ENCODE data around the gene STK17B.

STK17B gene

GRCh38 chr2:196176142-196176738 lies 4.9 kb upstream of the STK17B start:
- H3K36me3 Mint-ChIP-seq (ENCODE audit: low read depth): peaks cover 9% of the 10 kb centered on the region
- H3K9me3 Mint-ChIP-seq: no peaks in the 10 kb centered on the region
- H3K27ac Mint-ChIP-seq: peak overlapping the region; percentile 90
- peak overlapping the region; percentile 70 for H3K4me3 Mint-ChIP-seq
- peak; percentile 81 for DNase-seq (ENCODE audit: low spot score)
- no peaks in the 10 kb centered on the region for H3K27me3 Mint-ChIP-seq (ENCODE audit: low read depth)
- peaks cover 70% of the 10 kb centered on the region for H3K4me1 Mint-ChIP-seq (ENCODE audit: low read depth)

- H3K36me3 Mint-ChIP-seq (ENCODE audit: low read depth): peaks cover 15% of the 10 kb centered on the region
- H3K4me1 Mint-ChIP-seq (ENCODE audit: low read depth): peaks cover 57% of the 10 kb centered on the region
- H3K9me3 Mint-ChIP-seq: no peaks in the 10 kb centered on the region
- H3K27me3 Mint-ChIP-seq (ENCODE audit: low read depth): no peaks in the 10 kb centered on the region
- peak overlapping the region; percentile 82 for H3K4me3 Mint-ChIP-seq
- H3K27ac Mint-ChIP-seq: peak overlapping the region; percentile 82
- DNase-seq (ENCODE audit: low spot score): no peak
Measured at GRCh38 chr2:196174404-196174803, 3.0 kb upstream of the STK17B start.

- Mint-ChIP-seq H3K9me3 (no peaks in the 10 kb centered on the region), H3K27ac (peak overlapping the region; percentile 84), H3K4me3 (peak overlapping the region; percentile 82), H3K27me3 (ENCODE audit: low read depth) (no peaks in the 10 kb centered on the region), H3K36me3 (ENCODE audit: low read depth) (peaks cover 23% of the 10 kb centered on the region), H3K4me1 (ENCODE audit: low read depth) (peaks cover 48% of the 10 kb centered on the region)
- DNase-seq (ENCODE audit: low spot score): no peak
Measured at GRCh38 chr2:196173505-196173904, 2.1 kb upstream of the STK17B start.

GRCh38 chr2:196172951-196173350 lies 1.6 kb upstream of the STK17B start:
- peak overlapping the region; percentile 82 for H3K4me3 Mint-ChIP-seq
- no peaks in the 10 kb centered on the region for H3K9me3 Mint-ChIP-seq
- H3K27me3 Mint-ChIP-seq (ENCODE audit: low read depth): no peaks in the 10 kb centered on the region
- peak overlapping the region; percentile 84 for H3K27ac Mint-ChIP-seq
- no peak for DNase-seq (ENCODE audit: low spot score)
- H3K36me3 Mint-ChIP-seq (ENCODE audit: low read depth): peaks cover 28% of the 10 kb centered on the region
- peaks cover 47% of the 10 kb centered on the region for H3K4me1 Mint-ChIP-seq (ENCODE audit: low read depth)

GRCh38 chr2:196171946-196172345 lies 568 bp upstream of the STK17B start:
- Mint-ChIP-seq H3K27ac (peak overlapping the region; percentile 76), H3K4me1 (ENCODE audit: low read depth) (peaks cover 44% of the 10 kb centered on the region), H3K4me3 (peak overlapping the region; percentile 82), H3K9me3 (no peaks in the 10 kb centered on the region), H3K36me3 (ENCODE audit: low read depth) (peaks cover 38% of the 10 kb centered on the region), H3K27me3 (ENCODE audit: low read depth) (no peaks in the 10 kb centered on the region)
- no peak for DNase-seq (ENCODE audit: low spot score)

GRCh38 chr2:196170606-196171247 lies 651 bp downstream of the STK17B start:
- H3K27ac Mint-ChIP-seq: peak overlapping the region; percentile 96
- no peak for DNase-seq (ENCODE audit: low spot score)
- peak overlapping the region; percentile 96 for H3K4me3 Mint-ChIP-seq
- peaks cover 41% of the 10 kb centered on the region for H3K4me1 Mint-ChIP-seq (ENCODE audit: low read depth)
- H3K36me3 Mint-ChIP-seq (ENCODE audit: low read depth): peaks cover 47% of the 10 kb centered on the region
- H3K9me3 Mint-ChIP-seq: no peaks in the 10 kb centered on the region
- H3K27me3 Mint-ChIP-seq (ENCODE audit: low read depth): no peaks in the 10 kb centered on the region

GRCh38 chr2:196170213-196170605 lies 1.2 kb downstream of the STK17B start:
- H3K27me3 Mint-ChIP-seq (ENCODE audit: low read depth): no peaks in the 10 kb centered on the region
- H3K27ac Mint-ChIP-seq: peak overlapping the region; percentile 96
- peak; percentile 62 for DNase-seq (ENCODE audit: low spot score)
- H3K4me1 Mint-ChIP-seq (ENCODE audit: low read depth): peaks cover 43% of the 10 kb centered on the region
- H3K4me3 Mint-ChIP-seq: peak overlapping the region; percentile 96
- peaks cover 51% of the 10 kb centered on the region for H3K36me3 Mint-ChIP-seq (ENCODE audit: low read depth)
- H3K9me3 Mint-ChIP-seq: no peaks in the 10 kb centered on the region

GRCh38 chr2:196169516-196169915 lies 1.9 kb downstream of the STK17B start:
- H3K4me1 Mint-ChIP-seq (ENCODE audit: low read depth): peaks cover 46% of the 10 kb centered on the region

GRCh38 chr2:196168181-196168580 lies 3.2 kb downstream of the STK17B start:
- Mint-ChIP-seq H3K4me3 (peak overlapping the region; percentile 96), H3K4me1 (ENCODE audit: low read depth) (peaks cover 37% of the 10 kb centered on the region), H3K36me3 (ENCODE audit: low read depth) (peaks cover 61% of the 10 kb centered on the region), H3K27ac (peak overlapping the region; percentile 84), H3K27me3 (ENCODE audit: low read depth) (no peaks in the 10 kb centered on the region), H3K9me3 (no peaks in the 10 kb centered on the region)
- no peak for DNase-seq (ENCODE audit: low spot score)

More at GRCh38 chr2:196169516-196169915, 1.9 kb downstream of the STK17B start:
- peaks cover 57% of the 10 kb centered on the region for H3K36me3 Mint-ChIP-seq (ENCODE audit: low read depth)
- DNase-seq (ENCODE audit: low spot score): no peak
- peak overlapping the region; percentile 96 for H3K27ac Mint-ChIP-seq
- peak overlapping the region; percentile 96 for H3K4me3 Mint-ChIP-seq
- no peaks in the 10 kb centered on the region for H3K27me3 Mint-ChIP-seq (ENCODE audit: low read depth)
- H3K9me3 Mint-ChIP-seq: no peaks in the 10 kb centered on the region

GRCh38 chr2:196167666-196168065 lies 3.7 kb downstream of the STK17B start:
- no peaks in the 10 kb centered on the region for H3K9me3 Mint-ChIP-seq
- no peaks in the 10 kb centered on the region for H3K27me3 Mint-ChIP-seq (ENCODE audit: low read depth)
- H3K4me1 Mint-ChIP-seq (ENCODE audit: low read depth): peaks cover 37% of the 10 kb centered on the region
- peaks cover 66% of the 10 kb centered on the region for H3K36me3 Mint-ChIP-seq (ENCODE audit: low read depth)
- H3K27ac Mint-ChIP-seq: peak overlapping the region; percentile 84
- H3K4me3 Mint-ChIP-seq: peak overlapping the region; percentile 96
- no peak for DNase-seq (ENCODE audit: low spot score)

- peak overlapping the region; percentile 96 for H3K4me3 Mint-ChIP-seq
- H3K9me3 Mint-ChIP-seq: no peaks in the 10 kb centered on the region
- peaks cover 73% of the 10 kb centered on the region for H3K36me3 Mint-ChIP-seq (ENCODE audit: low read depth)
- no peak for DNase-seq (ENCODE audit: low spot score)
- H3K27me3 Mint-ChIP-seq (ENCODE audit: low read depth): no peaks in the 10 kb centered on the region
- peaks cover 41% of the 10 kb centered on the region for H3K4me1 Mint-ChIP-seq (ENCODE audit: low read depth)
- H3K27ac Mint-ChIP-seq: peak overlapping the region; percentile 84
Measured at GRCh38 chr2:196166876-196167275, 4.5 kb downstream of the STK17B start.

GRCh38 chr2:196165016-196165415 lies 6.4 kb downstream of the STK17B start:
- peaks cover 83% of the 10 kb centered on the region for H3K36me3 Mint-ChIP-seq (ENCODE audit: low read depth)
- peaks cover 50% of the 10 kb centered on the region for H3K4me1 Mint-ChIP-seq (ENCODE audit: low read depth)
- H3K27ac Mint-ChIP-seq: peak overlapping the region; percentile 86
- peak overlapping the region; percentile 96 for H3K4me3 Mint-ChIP-seq
- no peak for DNase-seq (ENCODE audit: low spot score)
- H3K9me3 Mint-ChIP-seq: no peaks in the 10 kb centered on the region
- no peaks in the 10 kb centered on the region for H3K27me3 Mint-ChIP-seq (ENCODE audit: low read depth)

- Mint-ChIP-seq H3K4me1 (ENCODE audit: low read depth) (peaks cover 62% of the 10 kb centered on the region), H3K27me3 (ENCODE audit: low read depth) (no peaks in the 10 kb centered on the region), H3K4me3 (peak overlapping the region; percentile 89), H3K36me3 (ENCODE audit: low read depth) (peaks cover 81% of the 10 kb centered on the region), H3K9me3 (no peaks in the 10 kb centered on the region), H3K27ac (peak overlapping the region; percentile 94)
- DNase-seq (ENCODE audit: low spot score): no peak
Measured at GRCh38 chr2:196163285-196163684, 8.1 kb downstream of the STK17B start.

GRCh38 chr2:196162586-196163175 lies 8.7 kb downstream of the STK17B start:
- no peak for DNase-seq (ENCODE audit: low spot score)

More at GRCh38 chr2:196162586-196163175, 8.7 kb downstream of the STK17B start:
- H3K27me3 Mint-ChIP-seq (ENCODE audit: low read depth): no peaks in the 10 kb centered on the region
- H3K9me3 Mint-ChIP-seq: no peaks in the 10 kb centered on the region
- H3K4me1 Mint-ChIP-seq (ENCODE audit: low read depth): peaks cover 64% of the 10 kb centered on the region
- peak overlapping the region; percentile 89 for H3K4me3 Mint-ChIP-seq
- H3K27ac Mint-ChIP-seq: peak overlapping the region; percentile 94
- peaks cover 80% of the 10 kb centered on the region for H3K36me3 Mint-ChIP-seq (ENCODE audit: low read depth)

Measured in T-helper 2 cell treated with Interferon-gamma antibody and Interleukin-4, amounts not matched to agents 5 μg/mL and 100 μg/mL, for 36 hours (primary cell).